UCSD-AML1 (cell line): ENCODE data around the gene SPO11.

Source experiments
- DNase-seq: peaks from one replicate; lab custom pipeline; 2025; ENCODE audit not compliant: unreplicated experiment; lab: John Stamatoyannopoulos, UW

The SPO11 gene

GRCh38 chr20:57389695-57390603, 60.3 kb downstream of the SPO11 start:
- peak; percentile 57 for DNase-seq

- DNase-seq, result peak; percentile 83
Observed at GRCh38 chr20:57390604-57391438, 61.2 kb downstream of the SPO11 start, which contains the start of gene RBM38. TSS of gene RBM38 (plus strand) at chr20:57391396. CDS start at chr20:57391582, 186 bp downstream.

DNA sequence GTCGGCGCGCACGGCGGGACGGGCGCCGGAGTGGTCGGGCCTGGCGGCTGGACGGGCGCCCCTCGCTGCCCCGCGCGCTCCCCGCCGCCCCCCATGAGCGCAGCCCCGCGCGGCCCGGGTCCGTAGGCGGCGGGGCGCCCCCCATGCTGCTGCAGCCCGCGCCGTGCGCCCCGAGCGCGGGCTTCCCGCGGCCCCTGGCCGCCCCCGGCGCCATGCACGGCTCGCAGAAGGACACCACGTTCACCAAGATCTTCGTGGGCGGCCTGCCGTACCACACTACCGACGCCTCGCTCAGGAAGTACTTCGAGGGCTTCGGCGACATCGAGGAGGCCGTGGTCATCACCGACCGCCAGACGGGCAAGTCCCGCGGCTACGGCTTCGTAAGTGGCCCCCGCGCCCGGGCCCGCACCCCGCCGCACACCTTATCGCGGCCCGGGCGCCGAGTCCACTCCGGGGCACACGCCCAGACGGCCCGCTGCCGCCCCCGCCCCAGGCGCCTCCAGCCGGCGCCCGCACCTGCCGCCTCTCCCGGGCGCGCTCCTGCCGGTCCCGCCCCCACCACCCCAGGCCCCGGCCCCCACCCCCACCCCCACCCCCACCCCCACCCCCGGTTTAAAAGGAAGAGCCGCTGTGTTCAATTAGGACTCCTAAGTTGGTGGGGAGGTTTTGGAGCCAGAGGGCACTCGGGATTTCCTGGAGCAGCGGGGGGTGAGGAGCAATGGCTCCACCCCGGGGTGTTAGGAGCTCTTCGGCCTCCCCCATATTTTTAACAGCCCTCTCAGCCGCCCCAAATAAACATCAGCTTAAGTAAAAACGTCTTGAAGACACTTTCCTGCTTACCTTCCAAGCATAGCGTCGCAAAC, 62.1 kb downstream of the SPO11 start:
- no peak for DNase-seq

GRCh38 chr20:57392512-57393271, 63.1 kb downstream of the SPO11 start:
- no peak for DNase-seq
